H9 (cell line): ENCODE measurements around the gene KRT71. TPM values are rescaled to one million over a fixed set of nuclear protein-coding genes. Genes with fewer than 3 reads are reported as not detected.

Experiments
- DNase-seq: peaks from one replicate; pipeline ENCODE4 v3.0.0-alpha.2; 2017
- H2AFZ ChIP-seq: one replicate; pipeline ENCODE4 v1.6.1; 2013; ENCODE audit warnings: mild to moderate bottlenecking, low read length, control low read depth, moderate library complexity
- H2AK5ac ChIP-seq: 2 replicates; pipeline ENCODE4 v1.6.1; 2013; ENCODE audit warnings: low read length, control low read depth, mixed read lengths; ENCODE audit not compliant: insufficient read length
- H2BK120ac ChIP-seq: one replicate; pipeline ENCODE4 v1.6.1; 2013; ENCODE audit warnings: low read depth, mild to moderate bottlenecking, low read length, control low read depth, inconsistent platforms; ENCODE audit not compliant: poor library complexity, severe bottlenecking
- H2BK12ac ChIP-seq: 2 replicates; pipeline ENCODE4 v1.6.1; 2013; ENCODE audit warnings: low read length, control low read depth, mixed read lengths, low read depth; ENCODE audit not compliant: insufficient read length
- H2BK15ac ChIP-seq: 2 replicates; pipeline ENCODE4 v1.6.1; 2013; ENCODE audit warnings: low read depth, low read length, control low read depth
- H2BK20ac ChIP-seq: one replicate; pipeline ENCODE4 v1.6.1; 2013; ENCODE audit warnings: low read depth, mild to moderate bottlenecking, low read length, control low read depth, inconsistent platforms; ENCODE audit not compliant: poor library complexity, severe bottlenecking
- H2BK5ac ChIP-seq: 2 replicates; pipeline ENCODE4 v1.6.1; 2013; ENCODE audit warnings: low read length, control low read depth, mixed read lengths; ENCODE audit not compliant: insufficient read length
- H3K14ac ChIP-seq: 2 replicates; pipeline ENCODE4 v1.6.1; 2013; ENCODE audit warnings: low read length, control low read depth; ENCODE audit not compliant: insufficient read depth
- H3K18ac ChIP-seq: 2 replicates; pipeline ENCODE4 v1.6.1; 2013; ENCODE audit warnings: low read depth, mild to moderate bottlenecking, mixed read lengths, low read length, control low read depth; ENCODE audit not compliant: insufficient read length
- H3K23ac ChIP-seq: 2 replicates; pipeline ENCODE4 v1.6.1; 2013; ENCODE audit warnings: low read length, control low read depth, mixed read lengths, low read depth; ENCODE audit not compliant: insufficient read length
- H3K23me2 ChIP-seq: 2 replicates; pipeline ENCODE4 v1.6.1; 2013; ENCODE audit warnings: low read depth, mild to moderate bottlenecking, mixed read lengths, low read length, control low read depth; ENCODE audit not compliant: insufficient read length, poor library complexity, severe bottlenecking
- H3K27ac ChIP-seq: 2 replicates; pipeline ENCODE4 v1.5.1; 2013; ENCODE audit warnings: low read length, control low read depth, mixed read lengths, low read depth; ENCODE audit not compliant: insufficient read length
- H3K27me3 ChIP-seq: 2 replicates; pipeline ENCODE4 v1.6.1; 2013; ENCODE audit warnings: low read length, control low read depth, inconsistent platforms; ENCODE audit not compliant: insufficient read depth
- H3K4ac ChIP-seq: 2 replicates; pipeline ENCODE4 v1.6.1; 2013; ENCODE audit warnings: low read depth, mild to moderate bottlenecking, control low read depth, inconsistent platforms, low read length, moderate library complexity
- H3K4me1 ChIP-seq: 2 replicates; pipeline ENCODE4 v1.6.1; 2013; ENCODE audit warnings: low read length, control low read depth, inconsistent platforms; ENCODE audit not compliant: insufficient read depth
- H3K4me2 ChIP-seq: 2 replicates; pipeline ENCODE4 v1.6.1; 2013; ENCODE audit warnings: low read length, control low read depth, mixed read lengths; ENCODE audit not compliant: insufficient read length, insufficient read depth
- H3K56ac ChIP-seq: 2 replicates; pipeline ENCODE4 v1.6.1; 2013; ENCODE audit warnings: low read depth, mild to moderate bottlenecking, mixed read lengths, low read length, control low read depth; ENCODE audit not compliant: insufficient read length
- H3K79me1 ChIP-seq: 2 replicates; pipeline ENCODE4 v1.6.1; 2013; ENCODE audit warnings: low read depth, mild to moderate bottlenecking, moderate library complexity, low read length, control low read depth, inconsistent platforms; ENCODE audit not compliant: insufficient read depth, poor library complexity, severe bottlenecking
- H3K79me2 ChIP-seq: 2 replicates; pipeline ENCODE4 v1.6.1; 2013; ENCODE audit warnings: low read length, control low read depth, inconsistent platforms; ENCODE audit not compliant: insufficient read depth
- H3K9ac ChIP-seq: 2 replicates; pipeline ENCODE4 v1.6.1; 2013; ENCODE audit warnings: low read length, control low read depth, mixed read lengths; ENCODE audit not compliant: insufficient read length; ENCODE audit errors: extremely low read depth
- H3K9me3 ChIP-seq: one replicate; pipeline ENCODE4 v1.6.1; 2013; ENCODE audit warnings: low read depth, low read length, inconsistent platforms; ENCODE audit not compliant: control insufficient read depth
- H3T11ph ChIP-seq: one replicate; pipeline ENCODE4 v1.6.1; 2013; ENCODE audit warnings: mild to moderate bottlenecking, low read length, control low read depth, inconsistent platforms
- H4K20me1 ChIP-seq: one replicate; pipeline ENCODE4 v1.6.1; 2013; ENCODE audit not compliant: control insufficient read depth, insufficient read length, insufficient read depth
- H4K5ac ChIP-seq: 2 replicates; pipeline ENCODE4 v1.6.1; 2013; ENCODE audit warnings: low read depth, mild to moderate bottlenecking, mixed read lengths, low read length, control low read depth; ENCODE audit not compliant: insufficient read length
- H4K8ac ChIP-seq: replicated peaks from 2 replicates; pipeline ENCODE4 v1.6.1; 2013; ENCODE audit warnings: low read length, control low read depth, mixed read lengths, low read depth; ENCODE audit not compliant: insufficient read length
- H4K91ac ChIP-seq: 2 replicates; pipeline ENCODE4 v1.6.1; 2013; ENCODE audit warnings: low read depth, mild to moderate bottlenecking, moderate library complexity, mixed read lengths, low read length, control low read depth; ENCODE audit not compliant: insufficient read length
- H3K27ac Mint-ChIP-seq, 3 experiments: 2 replicates in 2 of 3; 3 replicates in 1 of 3; pipeline ENCODE4 v1.8.0; 2020 to 2021; ENCODE audit warnings: mixed read lengths in 3 of 3, mild to moderate bottlenecking in 1 of 3, moderate library complexity in 1 of 3
- H3K27me3 Mint-ChIP-seq: 2 replicates; pipeline ENCODE4 v1.8.0; 2021; ENCODE audit warnings: low read depth, mild to moderate bottlenecking, moderate library complexity, mixed read lengths
- H3K36me3 Mint-ChIP-seq, 3 experiments: 2 replicates in 2 of 3; 3 replicates in 1 of 3; pipeline ENCODE4 v1.8.0; 2020 to 2021; ENCODE audit warnings: low read depth in 3 of 3, mixed read lengths in 3 of 3; ENCODE audit not compliant: insufficient read depth in 1 of 3
- H3K4me1 Mint-ChIP-seq, 2 experiments: 2 replicates each; pipeline ENCODE4 v1.8.0; 2020; ENCODE audit warnings: mixed read lengths in 2 of 2
- H3K4me3 Mint-ChIP-seq, 2 experiments: 2 replicates in 1 of 2; 3 replicates in 1 of 2; pipeline ENCODE4 v1.8.0; 2020 to 2021; ENCODE audit warnings: mild to moderate bottlenecking in 2 of 2, mixed read lengths in 2 of 2, moderate library complexity in 1 of 2
- H3K9me3 Mint-ChIP-seq, 2 experiments: 2 replicates in 1 of 2; 3 replicates in 1 of 2; pipeline ENCODE4 v1.8.0; 2020; ENCODE audit warnings: mild to moderate bottlenecking in 2 of 2, mixed read lengths in 2 of 2, moderate library complexity in 1 of 2
- CTCF ChIP-seq: fragments of 200-600 bp; sonication (generic); conservative IDR thresholded peaks from 3 replicates; pipeline ENCODE4 v1.8.0; 2021; ENCODE audit warnings: antibody characterized with exemption, mild to moderate bottlenecking
- WGBS: extraction: QIAGEN DNeasy Blood & Tissue Kit; methylation state at CpG from one replicate; pipeline ENCODE4 v1.1.7; 2013; ENCODE audit warnings: missing lambda C conversion rate, low lambda C conversion rate, mixed read lengths; ENCODE audit not compliant: insufficient read length; ENCODE audit errors: extremely low coverage; 5-methylcytosine and 5-hydroxymethylcytosine counted together
- total RNA-seq: library from RNA; stranded (reverse); gene quantifications from 2 replicates; pipeline ENCODE4 v1.2.1, GENCODE V29; 2021

Gene KRT71
- total RNA-seq, 1 experiment from 2014 or later: not detected

- Mint-ChIP-seq H3K27me3 (peaks cover 31% of the 10 kb centered on the region), H3K9me3 (no peaks in the 10 kb centered on the region)
- H4K20me1 ChIP-seq: no peaks in the 10 kb centered on the region
Observed at GRCh38 chr12:52568111-52568510, 15.2 kb upstream of the KRT71 start.

More at GRCh38 chr12:52568111-52568510, 15.2 kb upstream of the KRT71 start:
- H3K27ac ChIP-seq: no peak overlapping the region
- no peaks in the 10 kb centered on the region for H3K79me2 ChIP-seq
- no peaks in the 10 kb centered on the region for H3K27me3 ChIP-seq
- H3K14ac ChIP-seq: no peak overlapping the region; the same call in 1 of the 2 replicates
- H3K27ac Mint-ChIP-seq: no peak overlapping the region
- no peak overlapping the region for H2BK15ac ChIP-seq
- H2AFZ ChIP-seq: no peak overlapping the region
- no peak overlapping the region for H2BK120ac ChIP-seq
- H3K4me3 Mint-ChIP-seq: no peak overlapping the region
- no peaks in the 10 kb centered on the region for H3K79me1 ChIP-seq
- no peaks in the 10 kb centered on the region for H3K36me3 Mint-ChIP-seq
- H4K5ac ChIP-seq: no peak overlapping the region
- TF ChIP-seq CTCF: no peak
- no peaks in the 10 kb centered on the region for H3K4me1 Mint-ChIP-seq
- no peaks in the 10 kb centered on the region for H3K23me2 ChIP-seq
- H2BK12ac ChIP-seq: no peak overlapping the region
- no peak overlapping the region for H4K8ac ChIP-seq
- no peak overlapping the region for H3K56ac ChIP-seq
- H2BK20ac ChIP-seq: no peak overlapping the region
- H3T11ph ChIP-seq: no peak overlapping the region
- no peaks in the 10 kb centered on the region for H3K9me3 ChIP-seq
- H2AK5ac ChIP-seq: no peak overlapping the region
- no peak overlapping the region for H3K9ac ChIP-seq
- no peaks in the 10 kb centered on the region for H3K4me1 ChIP-seq
- WGBS: no CpG with 5 or more reads among the region's 12 CpGs
- no peak overlapping the region for H3K4me2 ChIP-seq
- no peak overlapping the region for H2BK5ac ChIP-seq
- H3K4ac ChIP-seq: no peak overlapping the region
- H3K18ac ChIP-seq: no peak overlapping the region
- H3K23ac ChIP-seq: no peak overlapping the region
- DNase-seq: no peak
- no peak overlapping the region for H4K91ac ChIP-seq
